GM18867 (cell line): Measurements from ENCODE around the gene DDB1.
"Not testable (repeated sequence)": the region's sequence is repeated elsewhere in the genome, so short reads cannot be mapped to it uniquely, and the experiment has no call there.

ENCODE experiments used
- ATAC-seq: cut with Tn5 transposase; IDR thresholded peaks from one replicate; pipeline ENCODE4 v1.9.1; 2021; ENCODE audit warnings: mild to moderate bottlenecking, moderate library complexity; ENCODE audit not compliant: unreplicated experiment

The DDB1 gene

DNA sequence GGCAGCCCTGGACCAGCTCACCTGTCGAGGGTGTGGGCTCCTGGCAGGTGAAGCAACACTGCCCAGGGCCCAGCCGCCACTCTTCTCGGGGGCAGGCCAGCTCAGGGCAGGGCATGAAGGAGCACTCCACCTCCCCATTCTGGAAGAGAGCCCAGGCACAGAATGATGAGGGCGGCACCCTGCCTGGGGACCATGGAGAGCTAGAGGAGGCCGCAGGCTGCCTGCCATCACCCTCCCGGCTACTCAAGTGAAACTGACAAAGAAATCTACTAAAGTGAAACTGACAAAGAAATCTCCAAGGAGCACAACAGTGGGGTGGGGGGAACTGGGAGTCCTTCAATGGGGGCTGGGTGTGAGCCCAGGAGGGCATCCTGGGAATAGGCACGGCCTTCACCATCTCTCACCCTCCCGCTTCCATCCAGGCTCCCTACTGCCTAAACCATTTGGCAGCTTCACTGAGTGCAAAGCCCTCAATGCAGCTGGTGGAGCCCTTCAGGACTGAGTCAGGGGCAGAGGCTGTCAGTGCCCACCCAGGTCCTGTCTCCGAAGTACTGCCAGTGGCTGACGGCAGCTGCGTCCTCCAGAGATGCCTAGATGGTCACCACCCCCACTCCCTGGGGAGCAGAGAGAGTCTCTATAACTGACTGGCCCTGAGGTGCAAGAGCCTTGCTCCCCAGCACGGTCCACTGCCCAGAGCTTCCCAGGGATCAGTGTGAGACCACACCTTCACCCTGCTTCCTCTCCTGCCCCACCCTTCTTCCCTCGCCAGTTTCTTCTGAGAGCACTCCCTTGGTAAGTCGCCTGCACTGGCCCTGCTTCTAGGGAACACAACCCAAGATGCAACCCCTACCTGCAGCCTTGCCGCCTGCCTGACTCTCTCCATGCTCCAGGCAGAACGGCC, 59.5 kb downstream of the DDB1 start:
- no peak for ATAC-seq

DNA sequence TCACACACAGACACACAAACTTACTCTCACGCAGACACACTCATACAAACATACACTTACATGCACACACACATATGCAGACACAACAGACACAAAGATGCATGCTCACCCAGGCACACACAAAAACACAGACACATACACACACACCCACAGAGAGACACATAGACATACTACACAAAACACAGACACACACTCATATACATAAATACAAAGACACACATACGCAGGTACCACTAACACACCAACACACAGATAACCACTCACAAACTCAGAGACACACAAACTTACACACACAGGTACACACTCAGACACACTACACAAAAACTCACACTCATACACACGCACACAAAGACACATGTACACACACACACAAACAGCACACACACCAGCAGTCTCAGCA, 60.2 kb downstream of the DDB1 start:
- ATAC-seq = no peak

DNA sequence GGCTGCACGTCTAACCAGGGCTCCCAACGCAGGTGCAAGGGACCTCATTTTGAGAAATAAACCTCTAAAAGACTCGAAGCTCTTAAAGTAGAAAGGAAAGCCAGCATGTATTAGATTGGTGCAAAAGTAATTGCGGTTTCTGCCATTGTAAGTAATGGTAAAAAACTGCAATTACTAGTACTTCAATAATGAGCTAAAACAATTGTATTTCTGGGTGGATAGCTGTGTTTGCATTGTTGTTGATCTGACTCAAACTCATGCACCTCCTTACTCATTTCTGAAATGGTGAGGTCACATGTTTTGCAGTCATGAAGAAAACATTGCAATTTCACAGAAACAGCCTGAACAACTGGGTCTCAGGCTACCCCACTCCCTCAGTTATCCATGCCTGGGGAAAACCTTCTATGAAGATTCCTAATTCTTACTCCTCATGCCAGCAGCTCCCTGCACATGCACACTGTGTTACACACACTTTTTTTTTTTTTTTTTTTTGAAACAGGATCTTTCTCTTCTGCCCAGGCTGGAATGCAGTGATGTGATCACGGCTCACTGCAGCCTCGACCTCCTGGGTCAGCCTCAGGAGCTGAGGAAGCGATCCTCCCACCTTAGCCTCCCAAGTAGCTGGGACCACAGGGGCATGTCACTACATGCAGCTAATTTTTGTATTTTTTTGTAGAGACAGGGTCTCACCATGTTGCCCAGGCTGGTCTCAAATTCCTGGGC, 62.4 kb downstream of the DDB1 start:
- no peak for ATAC-seq

GRCh38 chr11:61268588-61269250, 64.2 kb downstream of the DDB1 start:
- ATAC-seq = no peak

- no peak for ATAC-seq
Observed at GRCh38 chr11:61267437-61267841, 65.5 kb downstream of the DDB1 start.

GRCh38 chr11:61266602-61267001, 66.3 kb downstream of the DDB1 start:
- no peak for ATAC-seq

GRCh38 chr11:61265357-61265756, 67.5 kb downstream of the DDB1 start:
- ATAC-seq = no peak

DNA sequence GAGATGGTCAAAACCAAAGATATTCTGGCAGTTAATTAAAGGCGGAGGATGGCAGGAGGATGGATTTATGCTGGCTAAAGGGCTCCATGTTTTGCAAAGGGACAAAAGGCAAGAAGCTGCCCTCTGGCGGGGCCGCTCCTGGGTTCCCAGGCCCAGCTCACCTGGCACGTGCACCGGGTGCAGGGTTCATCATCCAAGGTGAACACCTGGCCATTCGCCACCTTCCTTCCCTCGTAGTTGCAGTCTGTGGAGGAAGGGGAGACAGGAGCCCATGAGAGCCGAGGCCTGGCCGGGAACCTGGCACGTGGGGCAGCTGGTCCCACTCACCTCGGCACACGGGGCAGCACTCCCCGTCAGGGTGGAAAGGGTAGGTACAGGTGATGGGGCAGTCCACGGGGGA, 68.1 kb downstream of the DDB1 start:
- no peak for ATAC-seq

DNA sequence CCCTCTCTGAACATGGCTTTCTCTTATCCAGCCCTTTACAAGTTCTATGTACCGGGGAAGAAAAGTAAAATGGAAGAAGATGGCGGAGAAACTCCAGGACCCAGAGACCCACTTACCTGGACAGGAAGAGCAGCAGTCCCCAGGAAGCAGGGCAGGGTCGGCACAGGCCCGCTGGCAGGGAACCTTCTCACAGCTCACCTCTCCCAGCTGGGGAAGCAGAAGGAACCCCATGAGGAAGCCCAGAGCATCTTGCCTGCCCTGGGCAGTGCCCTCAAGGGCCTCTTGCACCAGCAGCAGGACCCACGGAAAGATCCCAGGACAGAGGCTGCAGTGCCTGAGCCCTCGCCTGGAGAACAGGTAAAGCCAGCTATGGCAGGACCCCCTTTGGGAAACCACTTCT, 68.5 kb downstream of the DDB1 start:
- no peak for ATAC-seq

DNA sequence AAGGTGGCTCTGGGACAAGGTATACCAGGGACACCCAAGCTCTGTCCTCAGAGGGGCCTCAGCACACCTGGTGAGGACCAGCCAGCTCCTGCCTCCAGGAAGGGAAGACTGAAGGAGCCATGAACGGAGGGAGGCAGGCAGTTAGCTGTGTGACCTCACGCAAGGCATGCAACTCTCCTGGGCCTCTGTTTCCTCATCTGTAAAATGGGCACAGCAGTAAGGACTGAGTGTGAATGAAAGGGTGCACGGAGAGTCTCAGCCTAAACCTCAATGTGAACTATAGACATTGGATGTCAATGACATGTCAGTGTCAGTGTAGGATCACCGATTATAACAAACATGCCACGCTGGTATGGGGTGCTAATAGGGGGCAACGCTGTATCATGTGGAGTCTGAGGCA, 73.5 kb downstream of the DDB1 start:
- no peak for ATAC-seq

DNA sequence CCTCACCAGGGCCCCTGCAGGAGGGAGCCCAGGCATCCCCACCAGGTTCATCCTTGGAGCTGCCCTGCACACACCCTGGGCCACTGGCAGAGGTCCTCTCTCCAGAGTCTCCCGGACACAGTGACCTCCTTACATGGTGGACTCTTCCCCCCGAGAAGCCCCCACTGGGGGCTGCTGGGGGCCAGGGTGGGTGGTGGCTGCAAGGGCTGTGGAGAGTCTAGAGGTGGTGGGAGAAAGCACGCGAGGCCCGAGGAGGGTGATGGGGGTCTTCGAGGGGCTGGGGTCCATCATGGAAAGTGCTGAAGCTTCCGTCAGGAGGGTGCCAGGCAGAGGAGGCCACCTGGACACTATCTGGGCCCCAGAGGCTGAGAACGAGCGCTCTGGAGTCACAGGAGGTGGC, 74.4 kb downstream of the DDB1 start:
- ATAC-seq = no peak

DNA sequence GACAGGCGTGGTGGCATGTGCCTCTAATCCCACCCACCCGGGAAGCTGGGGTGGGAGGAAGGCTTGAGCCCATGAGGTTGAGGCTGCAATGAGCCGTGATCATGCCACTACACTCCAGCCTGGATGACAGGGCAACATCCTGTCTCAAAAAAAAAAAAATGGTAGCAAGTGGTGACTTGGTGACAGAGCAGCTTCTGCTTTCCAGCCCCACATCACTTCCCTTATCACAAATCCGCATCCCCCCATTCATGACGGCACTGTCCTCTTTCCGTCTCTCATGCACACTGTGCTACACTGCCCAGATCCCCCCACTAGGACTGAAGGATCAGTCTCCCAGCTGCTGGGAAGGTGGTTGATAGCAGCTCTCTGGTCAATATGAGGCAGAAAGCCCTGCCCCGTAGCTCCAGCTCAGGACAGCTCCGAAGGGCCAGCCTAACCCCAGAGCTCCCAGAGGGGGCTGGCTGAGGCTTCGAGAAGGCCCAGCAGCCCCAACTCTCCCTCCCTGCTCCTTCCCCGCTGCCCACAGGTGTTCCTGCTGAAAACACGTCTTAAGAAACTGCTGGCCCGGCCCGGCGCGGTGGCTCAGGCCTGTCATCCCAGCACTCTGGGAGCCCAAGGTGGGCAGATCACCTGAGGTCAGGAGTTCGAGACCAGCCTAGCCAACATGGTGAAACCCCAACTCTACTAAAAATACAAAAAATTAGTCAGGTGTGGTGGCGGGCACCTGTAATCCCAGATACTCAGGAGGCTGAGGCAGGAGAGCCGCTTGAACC, 76.0 kb downstream of the DDB1 start:
- ATAC-seq = no peak

GRCh38 chr11:61254403-61255025, 78.4 kb downstream of the DDB1 start:
- peak; percentile 76 for ATAC-seq

- not testable (repeated sequence) for ATAC-seq
Observed at GRCh38 chr11:61252332-61252731, 80.6 kb downstream of the DDB1 start.

DNA sequence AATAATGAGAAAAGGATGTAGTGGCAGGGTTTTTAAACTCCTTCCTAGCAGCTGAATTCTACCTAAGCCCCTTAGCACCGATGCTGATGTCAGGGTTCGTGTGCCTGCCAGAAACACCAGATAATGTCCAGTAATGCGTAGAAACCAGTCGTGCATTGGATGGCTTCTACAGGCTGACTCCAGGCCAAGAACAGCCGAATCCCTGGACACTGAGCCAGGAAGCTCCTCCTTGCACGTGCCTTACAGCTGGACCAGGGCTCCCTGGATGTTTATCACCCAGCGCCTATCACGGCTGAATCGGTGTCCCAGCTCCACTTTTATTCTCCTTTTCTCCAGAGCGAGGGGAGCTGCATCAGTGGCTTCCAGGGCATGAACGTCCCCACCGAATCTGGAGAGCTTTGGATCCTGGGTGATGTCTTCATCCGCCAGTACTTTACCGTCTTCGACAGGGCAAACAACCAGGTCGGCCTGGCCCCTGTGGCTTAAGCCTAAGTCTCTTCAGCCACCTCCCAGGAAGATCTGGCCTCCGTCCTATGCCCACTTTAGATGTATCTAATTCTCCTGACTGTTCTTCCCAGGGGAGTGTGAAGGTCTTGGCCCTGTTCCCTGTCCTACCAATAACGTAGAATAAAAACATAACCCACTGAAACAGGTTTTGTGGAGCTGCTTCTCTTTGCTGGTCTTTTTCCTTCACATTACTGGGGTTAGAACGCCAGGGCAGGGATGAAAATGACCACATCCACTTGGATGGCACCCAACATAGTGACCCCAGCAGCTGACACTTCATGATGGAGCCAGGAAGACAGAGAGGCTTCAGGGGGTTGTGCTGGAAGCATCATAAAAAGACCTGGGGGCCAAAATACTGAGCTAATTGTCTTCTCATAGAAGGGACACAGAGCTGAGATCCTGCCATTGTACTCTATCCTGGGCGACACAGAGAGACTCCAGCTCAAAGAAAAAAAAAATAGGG, 81.8 kb downstream of the DDB1 start:
- not testable (repeated sequence) for ATAC-seq
